Mesenteric fat pad (tissue), 1 donor: ENCODE data around the gene SH3BGRL2. TPM values are rescaled to one million over a fixed set of nuclear protein-coding genes. Genes with fewer than 3 reads are reported as not detected.

Source experiments
- DNase-seq: peaks from one replicate; pipeline ENCODE4 v3.0.0-alpha.2; 2020; ENCODE audit warnings: low spot score
- total RNA-seq: library from RNA; stranded (reverse); fragmentation: NEBNext Ultra II Directional; extraction: Animal tissue kit (Norgen Biotek cat#: 25700); gene quantifications from one replicate; pipeline ENCODE4 v1.2.1, GENCODE V29; 2021
- donor health status: DM: yes; HTN: yes; CAD: no.

SH3BGRL2 gene
- total RNA-seq, 1 donor from 2014 or later, result 24.1 TPM

DNA sequence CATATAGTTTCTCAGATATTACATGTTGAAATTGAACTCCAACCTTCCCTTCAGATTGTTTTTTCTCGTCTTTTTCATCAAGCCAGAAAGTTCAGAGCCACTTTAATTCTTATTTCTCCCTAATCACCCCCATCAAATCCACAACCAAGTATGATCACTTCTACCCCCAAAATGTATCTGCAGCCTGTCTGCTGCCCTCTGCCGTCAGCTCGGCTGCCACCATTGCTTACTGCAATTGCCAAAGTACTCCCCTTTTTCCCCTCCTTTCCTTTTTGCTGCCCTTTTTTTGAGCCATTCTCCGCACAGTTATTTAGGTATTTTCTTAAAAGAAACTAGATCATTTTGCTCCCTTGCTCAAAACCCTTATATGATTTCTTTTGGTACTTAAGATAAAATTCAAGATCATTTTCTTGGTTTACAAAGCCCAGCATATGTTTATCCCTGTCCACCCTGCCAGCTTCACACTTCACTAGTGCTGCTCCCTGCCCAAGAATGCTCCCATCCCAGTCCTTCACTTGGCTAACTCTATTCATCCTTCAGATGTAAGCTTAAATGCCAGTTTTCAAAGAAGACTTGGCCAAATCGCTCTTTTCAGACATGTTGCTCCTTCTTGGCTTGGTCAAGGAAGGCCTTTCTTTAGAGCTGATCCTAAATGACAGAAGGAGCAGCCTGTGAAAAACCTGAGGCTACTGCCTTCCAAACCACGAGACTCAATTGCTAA lies 63.7 kb downstream of the SH3BGRL2 start:
- DNase-seq, result no peak

DNA sequence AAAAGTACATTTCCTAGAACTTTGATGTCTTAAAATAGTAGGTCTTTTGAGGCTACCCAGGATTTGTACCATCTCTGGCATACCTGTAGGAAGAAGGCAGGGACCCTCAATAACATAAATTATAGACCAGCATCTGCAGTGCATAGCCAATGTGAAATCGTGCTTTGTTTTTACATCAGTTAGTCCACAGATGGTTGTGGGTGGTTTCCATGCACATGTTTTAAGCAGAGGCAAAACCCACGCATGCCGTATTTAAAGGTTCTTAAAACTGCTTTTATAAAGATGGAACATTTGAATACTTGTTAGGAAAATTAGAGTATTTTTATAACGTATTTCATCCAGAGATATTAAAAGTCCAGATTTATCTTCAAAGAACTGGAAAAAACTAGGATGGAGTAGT lies 66.3 kb downstream of the SH3BGRL2 start:
- DNase-seq, result no peak

- no peak for DNase-seq
Measured at GRCh38 chr6:79699606-79700005, 68.5 kb downstream of the SH3BGRL2 start.

GRCh38 chr6:79702691-79703090 lies 71.6 kb downstream of the SH3BGRL2 start:
- DNase-seq, result no peak

DNA sequence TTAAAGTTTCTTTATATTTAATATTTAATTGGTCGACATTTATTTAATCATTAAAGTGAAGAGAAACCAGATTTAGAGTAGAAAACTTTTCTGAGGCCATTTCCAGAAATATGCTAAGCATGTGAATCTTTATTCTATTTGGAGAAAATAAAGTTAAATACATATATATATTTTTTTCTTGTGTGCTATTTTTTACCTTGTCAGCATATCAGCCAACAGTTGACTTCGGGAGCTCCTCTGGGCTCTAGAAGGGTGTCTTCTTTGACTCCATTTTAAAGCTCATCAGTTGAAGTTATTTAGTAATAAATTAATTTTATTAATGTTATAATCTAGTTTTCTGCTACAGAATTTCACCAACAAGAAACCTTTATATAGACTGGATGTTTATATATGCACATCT lies 73.1 kb downstream of the SH3BGRL2 start:
- no peak for DNase-seq

DNA sequence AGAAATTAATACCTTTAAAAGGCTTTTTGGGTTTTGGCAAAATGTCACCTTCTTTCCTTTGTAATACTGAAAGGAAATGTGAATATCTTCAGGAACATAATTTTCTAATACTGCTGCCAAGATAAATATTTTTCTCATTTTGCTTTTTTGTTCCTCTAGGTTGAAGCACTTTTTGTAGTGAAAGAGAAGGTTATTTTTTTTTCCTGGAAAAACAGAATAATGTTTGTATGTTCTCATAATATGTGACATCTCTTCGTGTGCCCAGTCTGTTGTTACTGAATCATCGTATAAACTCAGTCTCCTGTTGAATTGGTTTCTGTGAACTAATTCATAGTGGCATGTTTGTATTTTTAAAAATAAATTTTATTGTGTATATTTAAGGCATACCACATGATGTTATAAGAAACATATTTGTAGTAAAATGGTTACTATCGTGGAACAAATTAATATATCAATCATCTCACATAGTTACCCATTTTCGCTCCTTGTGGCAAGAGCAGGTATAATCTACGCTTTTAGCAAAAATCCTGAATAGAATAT lies 74.4 kb downstream of the SH3BGRL2 start:
- DNase-seq, result no peak

DNA sequence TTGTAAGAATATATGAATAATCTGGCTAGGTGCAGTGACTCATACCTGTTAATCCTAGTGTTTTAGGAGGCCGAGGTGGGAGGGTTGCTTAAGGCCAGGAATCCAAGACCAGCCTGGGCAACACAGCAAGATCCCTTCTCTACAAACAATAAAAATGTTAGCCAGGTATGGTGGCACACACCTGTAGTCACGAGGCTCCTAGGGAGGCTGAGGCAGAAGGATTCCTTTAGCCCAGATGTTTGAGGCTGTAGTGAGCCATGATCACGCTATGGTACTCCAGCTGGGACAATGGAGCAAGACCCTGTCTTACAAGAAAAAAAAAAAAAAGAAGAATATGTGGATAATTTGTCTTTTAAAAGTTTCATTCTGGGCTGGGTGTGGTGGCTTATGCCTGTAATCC lies 75.4 kb downstream of the SH3BGRL2 start:
- DNase-seq, result no peak

GRCh38 chr6:79707621-79708020 lies 76.5 kb downstream of the SH3BGRL2 start:
- DNase-seq, result no peak

DNA sequence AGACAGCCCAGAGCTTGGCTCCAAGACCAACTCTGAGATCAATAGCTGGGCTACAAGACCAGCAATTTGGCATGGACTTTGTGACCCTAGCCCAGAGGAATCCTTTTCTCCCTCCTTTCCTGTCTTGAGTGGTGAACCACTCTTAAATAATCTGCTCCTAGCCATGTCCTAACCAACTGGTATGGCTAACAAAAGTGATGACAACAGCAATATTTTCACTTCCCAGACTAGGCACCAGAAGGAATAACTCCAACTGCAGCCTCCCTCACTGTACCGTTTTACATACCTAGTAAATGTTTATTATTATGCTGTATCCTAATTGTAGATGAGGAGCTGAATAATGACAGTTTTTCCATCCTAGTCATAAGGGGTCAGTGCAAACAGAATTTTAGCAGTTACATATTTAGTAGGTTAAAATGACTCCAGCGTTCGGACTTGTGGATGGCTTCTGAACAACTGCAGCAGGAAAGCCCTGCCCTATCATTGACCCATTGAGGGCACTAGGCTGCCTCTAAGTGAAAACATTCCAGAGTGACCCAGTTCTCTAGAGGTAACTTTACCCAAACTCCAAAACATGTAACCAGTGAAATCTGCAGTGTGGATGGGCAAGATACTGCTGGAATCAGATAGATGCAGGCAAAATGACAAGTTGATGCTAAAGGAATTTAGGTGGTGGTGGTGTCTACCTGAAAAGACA lies 77.1 kb downstream of the SH3BGRL2 start:
- no peak for DNase-seq

GRCh38 chr6:79710127-79710526 lies 79.0 kb downstream of the SH3BGRL2 start:
- DNase-seq, result no peak

DNA sequence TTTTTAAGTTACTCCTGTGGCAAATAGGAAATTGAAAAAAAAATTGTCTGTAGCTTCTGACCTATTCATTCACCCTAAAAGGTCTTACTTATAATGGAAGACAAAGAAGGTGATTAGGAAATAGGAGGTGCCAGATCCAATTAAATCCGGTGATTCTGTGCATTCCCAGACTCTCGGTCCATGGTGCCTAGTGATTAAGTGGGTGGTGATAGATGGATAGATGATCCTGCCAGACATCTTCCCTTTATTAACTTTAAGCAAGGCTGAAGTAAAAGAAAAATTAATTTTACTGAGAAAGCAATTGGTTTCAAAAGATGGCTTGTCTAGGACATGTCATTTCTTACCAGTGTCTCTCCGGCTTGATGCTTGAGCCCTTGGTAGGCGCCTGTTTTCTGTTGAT lies 80.0 kb downstream of the SH3BGRL2 start:
- no peak for DNase-seq

GRCh38 chr6:79712144-79712543 lies 81.0 kb downstream of the SH3BGRL2 start:
- DNase-seq, result no peak

DNA sequence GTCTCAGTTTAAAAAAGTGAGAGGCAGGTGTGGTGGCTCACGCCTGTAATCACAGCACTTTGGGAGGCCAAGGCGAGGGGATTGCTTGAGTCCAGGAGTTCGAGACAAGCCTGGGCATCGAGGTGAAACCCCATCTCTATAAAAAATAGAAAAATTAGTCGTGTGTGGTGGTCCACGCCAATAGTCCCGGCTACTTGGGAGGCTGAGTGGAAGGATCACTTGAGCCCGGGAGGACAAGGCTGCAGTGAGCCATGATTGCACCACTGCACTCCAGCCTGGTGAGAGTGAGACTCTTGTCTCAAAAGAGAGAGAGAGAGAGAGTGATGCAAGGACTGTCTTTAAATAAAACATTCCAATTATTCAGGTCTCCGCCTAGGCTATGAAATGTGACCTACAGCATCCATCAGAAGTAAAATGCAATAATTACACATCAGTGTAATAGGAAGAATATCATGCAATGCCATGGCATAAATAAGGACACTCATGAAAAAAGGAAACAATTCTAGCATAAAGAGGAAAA lies 81.5 kb downstream of the SH3BGRL2 start:
- DNase-seq, result no peak

GRCh38 chr6:79713701-79714322 lies 82.7 kb downstream of the SH3BGRL2 start:
- DNase-seq, result no peak

DNA sequence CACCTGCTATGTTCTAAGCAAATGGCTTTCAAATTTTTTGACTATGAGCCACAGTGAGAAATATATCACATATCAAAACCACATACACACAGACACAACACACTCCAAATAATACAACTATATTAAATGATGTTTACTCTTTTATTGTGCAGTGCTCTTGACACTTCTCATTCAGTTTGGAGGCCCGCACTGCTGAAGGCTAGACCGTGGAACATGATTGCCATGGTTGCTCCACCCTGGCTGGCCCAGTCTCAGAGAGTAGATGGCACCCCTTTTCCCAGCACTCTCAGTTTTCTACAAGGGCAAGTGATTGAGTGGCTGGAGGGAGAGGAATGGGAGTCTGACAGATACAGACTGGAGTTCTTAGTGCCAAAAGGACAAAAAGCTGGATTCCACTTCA lies 86.9 kb downstream of the SH3BGRL2 start:
- DNase-seq, result no peak

- no peak for DNase-seq
Measured at GRCh38 chr6:79718509-79719247, 87.5 kb downstream of the SH3BGRL2 start.

- DNase-seq, result no peak
Measured at GRCh38 chr6:79719248-79719960, 88.3 kb downstream of the SH3BGRL2 start.

DNA sequence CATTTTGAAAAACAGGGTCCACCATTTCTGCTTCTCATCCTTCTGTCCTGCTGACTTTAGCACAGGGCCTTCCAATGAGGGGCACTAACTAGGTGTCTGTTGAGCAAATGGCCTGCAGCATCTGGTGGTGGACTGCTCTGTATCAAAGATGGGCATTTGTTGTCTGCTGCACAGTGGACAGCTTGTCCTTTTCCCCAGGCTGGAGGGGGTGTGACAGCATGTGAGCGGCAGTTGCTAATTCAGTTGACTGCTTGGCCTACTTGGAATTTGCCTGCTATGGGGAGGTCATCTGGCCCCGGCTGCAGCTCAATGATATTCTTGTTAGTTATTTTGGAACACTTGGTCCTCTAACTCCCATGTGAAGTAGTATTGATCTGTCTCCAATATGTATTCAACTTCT lies 93.7 kb downstream of the SH3BGRL2 start:
- DNase-seq, result no peak

- DNase-seq, result no peak
Measured at GRCh38 chr6:79731471-79731870, 100.3 kb downstream of the SH3BGRL2 start.

GRCh38 chr6:79733388-79733787 lies 102.3 kb downstream of the SH3BGRL2 start:
- no peak for DNase-seq

DNA sequence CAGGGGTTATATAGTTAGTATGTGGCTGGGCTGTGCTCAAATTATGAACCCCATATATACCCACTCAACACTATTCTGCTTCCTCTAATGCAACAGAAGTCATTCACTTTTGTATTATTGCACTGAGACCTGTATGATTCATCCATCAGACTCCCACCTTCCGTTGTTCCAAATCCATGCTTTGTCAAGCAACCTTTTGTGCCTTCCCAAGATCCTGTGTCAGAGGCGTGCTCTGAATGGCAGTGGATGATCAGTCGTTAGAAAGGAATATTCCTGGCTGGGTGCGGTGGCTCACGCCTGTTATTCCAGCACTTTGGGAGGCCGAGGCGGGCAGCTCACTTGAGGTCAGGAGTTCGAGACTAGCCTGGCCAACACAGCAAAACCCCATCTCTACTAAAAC lies 103.2 kb downstream of the SH3BGRL2 start:
- no peak for DNase-seq
